H9 (cell line): ENCODE results near the gene LIN54. TPM values are rescaled to one million over a fixed set of nuclear protein-coding genes. Genes with fewer than 3 reads are reported as not detected.

Experiments used
- DNase-seq: peaks from one replicate; pipeline ENCODE4 v3.0.0-alpha.2; 2017
- H2AFZ ChIP-seq: one replicate; pipeline ENCODE4 v1.6.1; 2013; ENCODE audit warnings: mild to moderate bottlenecking, low read length, control low read depth, moderate library complexity
- H2AK5ac ChIP-seq: 2 replicates; pipeline ENCODE4 v1.6.1; 2013; ENCODE audit warnings: low read length, control low read depth, mixed read lengths; ENCODE audit not compliant: insufficient read length
- H2BK120ac ChIP-seq: one replicate; pipeline ENCODE4 v1.6.1; 2013; ENCODE audit warnings: low read depth, mild to moderate bottlenecking, low read length, control low read depth, inconsistent platforms; ENCODE audit not compliant: poor library complexity, severe bottlenecking
- H2BK12ac ChIP-seq: 2 replicates; pipeline ENCODE4 v1.6.1; 2013; ENCODE audit warnings: low read length, control low read depth, mixed read lengths, low read depth; ENCODE audit not compliant: insufficient read length
- H2BK15ac ChIP-seq: 2 replicates; pipeline ENCODE4 v1.6.1; 2013; ENCODE audit warnings: low read depth, low read length, control low read depth
- H2BK20ac ChIP-seq: one replicate; pipeline ENCODE4 v1.6.1; 2013; ENCODE audit warnings: low read depth, mild to moderate bottlenecking, low read length, control low read depth, inconsistent platforms; ENCODE audit not compliant: poor library complexity, severe bottlenecking
- H2BK5ac ChIP-seq: 2 replicates; pipeline ENCODE4 v1.6.1; 2013; ENCODE audit warnings: low read length, control low read depth, mixed read lengths; ENCODE audit not compliant: insufficient read length
- H3K14ac ChIP-seq: 2 replicates; pipeline ENCODE4 v1.6.1; 2013; ENCODE audit warnings: low read length, control low read depth; ENCODE audit not compliant: insufficient read depth
- H3K18ac ChIP-seq: 2 replicates; pipeline ENCODE4 v1.6.1; 2013; ENCODE audit warnings: low read depth, mild to moderate bottlenecking, mixed read lengths, low read length, control low read depth; ENCODE audit not compliant: insufficient read length
- H3K23ac ChIP-seq: 2 replicates; pipeline ENCODE4 v1.6.1; 2013; ENCODE audit warnings: low read length, control low read depth, mixed read lengths, low read depth; ENCODE audit not compliant: insufficient read length
- H3K23me2 ChIP-seq: 2 replicates; pipeline ENCODE4 v1.6.1; 2013; ENCODE audit warnings: low read depth, mild to moderate bottlenecking, mixed read lengths, low read length, control low read depth; ENCODE audit not compliant: insufficient read length, poor library complexity, severe bottlenecking
- H3K27ac ChIP-seq: 2 replicates; pipeline ENCODE4 v1.5.1; 2013; ENCODE audit warnings: low read length, control low read depth, mixed read lengths, low read depth; ENCODE audit not compliant: insufficient read length
- H3K27me3 ChIP-seq: 2 replicates; pipeline ENCODE4 v1.6.1; 2013; ENCODE audit warnings: low read length, control low read depth, inconsistent platforms; ENCODE audit not compliant: insufficient read depth
- H3K4ac ChIP-seq: 2 replicates; pipeline ENCODE4 v1.6.1; 2013; ENCODE audit warnings: low read depth, mild to moderate bottlenecking, control low read depth, inconsistent platforms, low read length, moderate library complexity
- H3K4me1 ChIP-seq: 2 replicates; pipeline ENCODE4 v1.6.1; 2013; ENCODE audit warnings: low read length, control low read depth, inconsistent platforms; ENCODE audit not compliant: insufficient read depth
- H3K4me2 ChIP-seq: 2 replicates; pipeline ENCODE4 v1.6.1; 2013; ENCODE audit warnings: low read length, control low read depth, mixed read lengths; ENCODE audit not compliant: insufficient read length, insufficient read depth
- H3K56ac ChIP-seq: 2 replicates; pipeline ENCODE4 v1.6.1; 2013; ENCODE audit warnings: low read depth, mild to moderate bottlenecking, mixed read lengths, low read length, control low read depth; ENCODE audit not compliant: insufficient read length
- H3K79me1 ChIP-seq: 2 replicates; pipeline ENCODE4 v1.6.1; 2013; ENCODE audit warnings: low read depth, mild to moderate bottlenecking, moderate library complexity, low read length, control low read depth, inconsistent platforms; ENCODE audit not compliant: insufficient read depth, poor library complexity, severe bottlenecking
- H3K79me2 ChIP-seq: 2 replicates; pipeline ENCODE4 v1.6.1; 2013; ENCODE audit warnings: low read length, control low read depth, inconsistent platforms; ENCODE audit not compliant: insufficient read depth
- H3K9ac ChIP-seq: 2 replicates; pipeline ENCODE4 v1.6.1; 2013; ENCODE audit warnings: low read length, control low read depth, mixed read lengths; ENCODE audit not compliant: insufficient read length; ENCODE audit errors: extremely low read depth
- H3K9me3 ChIP-seq: one replicate; pipeline ENCODE4 v1.6.1; 2013; ENCODE audit warnings: low read depth, low read length, inconsistent platforms; ENCODE audit not compliant: control insufficient read depth
- H3T11ph ChIP-seq: one replicate; pipeline ENCODE4 v1.6.1; 2013; ENCODE audit warnings: mild to moderate bottlenecking, low read length, control low read depth, inconsistent platforms
- H4K20me1 ChIP-seq: one replicate; pipeline ENCODE4 v1.6.1; 2013; ENCODE audit not compliant: control insufficient read depth, insufficient read length, insufficient read depth
- H4K5ac ChIP-seq: 2 replicates; pipeline ENCODE4 v1.6.1; 2013; ENCODE audit warnings: low read depth, mild to moderate bottlenecking, mixed read lengths, low read length, control low read depth; ENCODE audit not compliant: insufficient read length
- H4K8ac ChIP-seq: replicated peaks from 2 replicates; pipeline ENCODE4 v1.6.1; 2013; ENCODE audit warnings: low read length, control low read depth, mixed read lengths, low read depth; ENCODE audit not compliant: insufficient read length
- H4K91ac ChIP-seq: 2 replicates; pipeline ENCODE4 v1.6.1; 2013; ENCODE audit warnings: low read depth, mild to moderate bottlenecking, moderate library complexity, mixed read lengths, low read length, control low read depth; ENCODE audit not compliant: insufficient read length
- H3K27ac Mint-ChIP-seq, 3 experiments: 2 replicates in 2 of 3; 3 replicates in 1 of 3; pipeline ENCODE4 v1.8.0; 2020 to 2021; ENCODE audit warnings: mixed read lengths in 3 of 3, mild to moderate bottlenecking in 1 of 3, moderate library complexity in 1 of 3
- H3K27me3 Mint-ChIP-seq: 2 replicates; pipeline ENCODE4 v1.8.0; 2021; ENCODE audit warnings: low read depth, mild to moderate bottlenecking, moderate library complexity, mixed read lengths
- H3K36me3 Mint-ChIP-seq, 3 experiments: 2 replicates in 2 of 3; 3 replicates in 1 of 3; pipeline ENCODE4 v1.8.0; 2020 to 2021; ENCODE audit warnings: low read depth in 3 of 3, mixed read lengths in 3 of 3; ENCODE audit not compliant: insufficient read depth in 1 of 3
- H3K4me1 Mint-ChIP-seq, 2 experiments: 2 replicates each; pipeline ENCODE4 v1.8.0; 2020; ENCODE audit warnings: mixed read lengths in 2 of 2
- H3K4me3 Mint-ChIP-seq, 2 experiments: 2 replicates in 1 of 2; 3 replicates in 1 of 2; pipeline ENCODE4 v1.8.0; 2020 to 2021; ENCODE audit warnings: mild to moderate bottlenecking in 2 of 2, mixed read lengths in 2 of 2, moderate library complexity in 1 of 2
- H3K9me3 Mint-ChIP-seq, 2 experiments: 2 replicates in 1 of 2; 3 replicates in 1 of 2; pipeline ENCODE4 v1.8.0; 2020; ENCODE audit warnings: mild to moderate bottlenecking in 2 of 2, mixed read lengths in 2 of 2, moderate library complexity in 1 of 2
- CTCF ChIP-seq: fragments of 200-600 bp; sonication (generic); conservative IDR thresholded peaks from 3 replicates; pipeline ENCODE4 v1.8.0; 2021; ENCODE audit warnings: antibody characterized with exemption, mild to moderate bottlenecking
- total RNA-seq: library from RNA; stranded (reverse); gene quantifications from 2 replicates; pipeline ENCODE4 v1.2.1, GENCODE V29; 2021

Gene LIN54
- total RNA-seq, 1 experiment from 2014 or later, result 16.3 TPM

- Histone ChIP-seq H3K79me2 (no peaks in the 10 kb centered on the region), H3K27me3 (no peaks in the 10 kb centered on the region), H2AK5ac (no peak overlapping the region), H3K23ac (no peak overlapping the region), H2BK15ac (no peak overlapping the region), H3K18ac (no peak overlapping the region), H4K20me1 (no peaks in the 10 kb centered on the region), H3K9me3 (no peaks in the 10 kb centered on the region), H3K4me1 (peaks cover 4% of the 10 kb centered on the region; the same call in 1 of the 2 replicates), H2BK12ac (no peak overlapping the region), H3K4me2 (peak overlapping the region; percentile 51), H4K5ac (no peak overlapping the region), H4K91ac (no peak overlapping the region), H4K8ac (no peak overlapping the region), H3K79me1 (no peaks in the 10 kb centered on the region), H3K4ac (no peak overlapping the region), H3K56ac (no peak overlapping the region), H3K27ac (no peak overlapping the region), H3K23me2 (peaks cover 9% of the 10 kb centered on the region), H2BK120ac (no peak overlapping the region), H2BK20ac (no peak overlapping the region), H2BK5ac (no peak overlapping the region), H3T11ph (no peak overlapping the region), H3K9ac (no peak overlapping the region), H3K14ac (no peak overlapping the region), H2AFZ (peak overlapping the region; percentile 65)
- no peaks in the 10 kb centered on the region; a peak in 2 of 7 replicates for H3K36me3 Mint-ChIP-seq
- H3K27ac Mint-ChIP-seq, result no peak overlapping the region
- H3K4me1 Mint-ChIP-seq, result peaks cover 32 to 33% of the 10 kb centered on the region in 2 experiments
- H3K4me3 Mint-ChIP-seq, result peak overlapping the region; percentile 47 to 66; a peak in 4 of 5 replicates
- H3K9me3 Mint-ChIP-seq, result no peaks in the 10 kb centered on the region
- H3K27me3 Mint-ChIP-seq, result peaks cover 13% of the 10 kb centered on the region
- no peak for DNase-seq
- no peak for TF ChIP-seq CTCF
Measured at GRCh38 chr4:83013902-83014301, 3.3 kb upstream of the LIN54 start.
